GM23338 (cell line): ENCODE measurements around the gene AGRN. TPM values are rescaled to one million over a fixed set of nuclear protein-coding genes. Genes with fewer than 3 reads are reported as not detected.

ENCODE experiments used
- ATAC-seq: fragments of 200-7000 bp; cut with Tn5 transposase; 3 replicates; pipeline ENCODE4 v1.9.1; 2020
- DNase-seq: peaks from one replicate; pipeline ENCODE4 v3.0.0-alpha.2; 2015; ENCODE audit warnings: low spot score
- H2AFZ ChIP-seq: fragments of 200-600 bp; sonication (generic); 2 replicates; pipeline ENCODE4 v1.8.0; 2016; ENCODE audit warnings: antibody characterized with exemption, mild to moderate bottlenecking, moderate library complexity
- H3F3A ChIP-seq: fragments of 200-600 bp; sonication (generic); replicated peaks from 2 replicates; pipeline ENCODE4 v1.8.0; 2017; ENCODE audit warnings: antibody characterized with exemption, mixed run types, low read depth
- H3K27ac ChIP-seq: fragments of 200-600 bp; sonication (generic); 2 replicates; pipeline ENCODE4 v1.6.1; 2016; ENCODE audit warnings: low read depth
- H3K27me3 ChIP-seq: fragments of 200-600 bp; sonication (generic); 2 replicates; pipeline ENCODE4 v1.8.0; 2016; ENCODE audit warnings: mild to moderate bottlenecking, mixed run types, moderate library complexity; ENCODE audit not compliant: insufficient read depth
- H3K36me3 ChIP-seq: fragments of 200-600 bp; sonication (generic); 2 replicates; pipeline ENCODE4 v1.8.0; 2016; ENCODE audit warnings: mild to moderate bottlenecking; ENCODE audit not compliant: insufficient read depth
- H3K4me1 ChIP-seq: fragments of 200-600 bp; sonication (generic); 2 replicates; pipeline ENCODE4 v1.8.0; 2016; ENCODE audit warnings: mild to moderate bottlenecking, moderate library complexity; ENCODE audit not compliant: insufficient read depth
- H3K4me2 ChIP-seq: fragments of 200-600 bp; sonication (generic); 2 replicates; pipeline ENCODE4 v1.7.1; 2017; ENCODE audit warnings: mixed run types
- H3K4me3 ChIP-seq: fragments of 200-600 bp; sonication (generic); 2 replicates; pipeline ENCODE4 v1.6.1; 2016; ENCODE audit warnings: mixed run types
- H3K79me2 ChIP-seq: fragments of 200-600 bp; sonication (generic); replicated peaks from 2 replicates; pipeline ENCODE4 v1.8.0; 2017; ENCODE audit warnings: mild to moderate bottlenecking; ENCODE audit not compliant: insufficient read depth
- H3K9me2 ChIP-seq: fragments of 200-600 bp; sonication (generic); 2 replicates; pipeline ENCODE4 v1.8.0; 2017; ENCODE audit not compliant: insufficient read depth
- H4K20me1 ChIP-seq: fragments of 200-600 bp; sonication (generic); replicated peaks from 2 replicates; pipeline ENCODE4 v1.8.0; 2017; ENCODE audit warnings: mild to moderate bottlenecking; ENCODE audit not compliant: insufficient read depth
- H3K27ac Mint-ChIP-seq: 2 replicates; pipeline ENCODE4 v1.8.0; 2020; ENCODE audit warnings: inconsistent platforms, mild to moderate bottlenecking, moderate library complexity, mixed read lengths
- H3K27me3 Mint-ChIP-seq: 3 replicates; pipeline ENCODE4 v1.8.0; 2022; ENCODE audit warnings: low read depth, mild to moderate bottlenecking, moderate library complexity, mixed read lengths, inconsistent platforms; ENCODE audit not compliant: insufficient read depth, poor library complexity
- H3K36me3 Mint-ChIP-seq: 3 replicates; pipeline ENCODE4 v1.8.0; 2021; ENCODE audit warnings: low read depth, mild to moderate bottlenecking, inconsistent platforms, moderate library complexity, mixed read lengths
- H3K4me1 Mint-ChIP-seq: 3 replicates; pipeline ENCODE4 v1.8.0; 2020; ENCODE audit warnings: mild to moderate bottlenecking, inconsistent platforms, mixed read lengths
- H3K4me3 Mint-ChIP-seq: 3 replicates; pipeline ENCODE4 v1.8.0; 2021; ENCODE audit warnings: moderate library complexity, mild to moderate bottlenecking, inconsistent platforms, mixed read lengths
- H3K9me3 Mint-ChIP-seq: 3 replicates; pipeline ENCODE4 v1.8.0; 2020; ENCODE audit warnings: moderate library complexity, mild to moderate bottlenecking, inconsistent platforms, mixed read lengths
- CREB1 ChIP-seq: fragments of 250-450 bp; sonication (Bioruptor Pico); IDR thresholded peaks from 2 replicates; pipeline ENCODE4 v1.5.0; 2020; ENCODE audit warnings: low read depth, mild to moderate bottlenecking, moderate library complexity
- CTCF ChIP-seq, 2 experiments: fragments of 200-600 bp in 1 of 2; sonication (generic) in 1 of 2; conservative IDR thresholded peaks; 2 replicates each; pipeline versions ENCODE4 v1.5.1 to v1.6.1; 2016 to 2017; ENCODE audit warnings: antibody characterized with exemption in 2 of 2, low read depth in 2 of 2, mild to moderate bottlenecking in 2 of 2, moderate library complexity in 1 of 2
- NANOG ChIP-seq: IDR thresholded peaks from 2 replicates; pipeline ENCODE4 v1.6.1; 2016; ENCODE audit warnings: antibody characterized with exemption, borderline replicate concordance
- POLR2AphosphoS5 ChIP-seq: IDR thresholded peaks from 2 replicates; pipeline ENCODE4 v1.6.1; 2016; ENCODE audit warnings: antibody characterized with exemption, low read depth
- STAT1 ChIP-seq: IDR thresholded peaks from one replicate; pipeline ENCODE4 v1.6.1; 2016; ENCODE audit warnings: antibody characterized with exemption; ENCODE audit not compliant: unreplicated experiment
- ZNF331 ChIP-seq: fragments of 250-450 bp; sonication (Bioruptor Pico); IDR thresholded peaks from 2 replicates; pipeline ENCODE4 v1.5.0; 2020; ENCODE audit warnings: low read depth, mild to moderate bottlenecking, moderate library complexity
- polyA plus RNA-seq: library from polyadenylated mRNA; unstranded; fragments of >200 nt; fragmentation: Nextera tagmentation; extraction: Ambion mirVana; gene quantifications from 2 replicates; pipeline ENCODE4 v1.2.1, GENCODE V29; 2016
- total RNA-seq: library from RNA; depleted of rRNA; stranded (reverse); fragments of >200 nt; shearing (Covaris generic); gene quantifications from 2 replicates; pipeline ENCODE4 v1.2.3, GENCODE V29; 2014
- TF ChIP-seq, protein P1 (sequence below): IDR thresholded peaks from one replicate; pipeline ENCODE4 v1.6.1; 2018; ENCODE audit warnings: antibody characterized with exemption; ENCODE audit not compliant: unreplicated experiment

The AGRN gene
- total and polyA plus RNA-seq, 2 experiments from 2014 or later, result 12.3 to 185 TPM

DNA sequence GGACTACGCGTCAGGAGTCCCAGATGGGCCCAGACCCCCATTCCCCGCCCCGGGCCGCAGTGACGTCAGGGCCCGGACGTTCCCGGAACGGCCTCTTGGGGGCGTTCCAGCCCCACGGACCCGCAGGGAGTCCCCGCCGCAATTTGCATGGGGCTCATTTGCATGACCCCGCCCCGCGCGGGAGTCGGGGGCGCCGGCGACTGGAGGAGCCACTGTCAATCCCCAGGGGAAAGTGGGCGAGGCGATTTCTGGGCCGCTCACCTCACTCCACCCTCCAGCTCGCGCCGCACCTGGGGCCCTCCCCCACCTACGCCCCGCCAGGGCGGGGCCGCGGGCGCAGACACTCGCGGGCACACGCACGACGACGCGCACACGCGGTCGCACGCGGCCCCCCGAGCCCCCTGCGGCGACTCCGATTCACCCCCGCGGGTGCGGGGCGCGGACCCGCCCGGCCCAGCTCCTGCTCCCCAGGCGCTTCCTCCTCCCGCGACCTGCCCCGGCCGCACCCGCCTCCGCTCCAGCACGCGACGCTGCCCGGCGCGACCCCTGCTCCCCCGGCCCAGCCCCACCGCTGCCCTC lies 13.2 kb downstream of the AGRN start:
- Histone ChIP-seq H3K9me2 (no peaks in the 10 kb centered on the region), H3K36me3 (no peaks in the 10 kb centered on the region; the same call in 1 of the 2 replicates), H3F3A (no peaks in the 10 kb centered on the region), H3K79me2 (no peaks in the 10 kb centered on the region), H3K4me2 (peak overlapping the region; percentile 76), H3K27ac (no peak overlapping the region), H2AFZ (no peak overlapping the region), H3K4me1 (peaks cover 5% of the 10 kb centered on the region; the same call in 1 of the 2 replicates), H3K4me3 (peak overlapping the region; percentile 66), H4K20me1 (peaks cover 24% of the 10 kb centered on the region), H3K27me3 (peaks cover 34% of the 10 kb centered on the region)
- Mint-ChIP-seq H3K36me3 (peaks cover 6% of the 10 kb centered on the region; the same call in 2 of the 3 replicates), H3K9me3 (no peaks in the 10 kb centered on the region; the same call in 2 of the 3 replicates), H3K27me3 (peaks cover 38% of the 10 kb centered on the region), H3K4me1 (peaks cover 7% of the 10 kb centered on the region; the same call in 2 of the 3 replicates), H3K27ac (no peak overlapping the region), H3K4me3 (peak overlapping the region; percentile 54; the same call in 2 of the 3 replicates)
- peak; percentile 74 for ATAC-seq
- TF ChIP-seq NANOG (no peak), CTCF (conservative IDR thresholded peaks at IDR 0.05; ENCODE audit: low read depth in 2 of 2) (peak; percentile 60 to 77), CREB1 (CRISPR knock-in tag) (peak; percentile 96)
- DNase-seq, result peak; percentile 98

DNA sequence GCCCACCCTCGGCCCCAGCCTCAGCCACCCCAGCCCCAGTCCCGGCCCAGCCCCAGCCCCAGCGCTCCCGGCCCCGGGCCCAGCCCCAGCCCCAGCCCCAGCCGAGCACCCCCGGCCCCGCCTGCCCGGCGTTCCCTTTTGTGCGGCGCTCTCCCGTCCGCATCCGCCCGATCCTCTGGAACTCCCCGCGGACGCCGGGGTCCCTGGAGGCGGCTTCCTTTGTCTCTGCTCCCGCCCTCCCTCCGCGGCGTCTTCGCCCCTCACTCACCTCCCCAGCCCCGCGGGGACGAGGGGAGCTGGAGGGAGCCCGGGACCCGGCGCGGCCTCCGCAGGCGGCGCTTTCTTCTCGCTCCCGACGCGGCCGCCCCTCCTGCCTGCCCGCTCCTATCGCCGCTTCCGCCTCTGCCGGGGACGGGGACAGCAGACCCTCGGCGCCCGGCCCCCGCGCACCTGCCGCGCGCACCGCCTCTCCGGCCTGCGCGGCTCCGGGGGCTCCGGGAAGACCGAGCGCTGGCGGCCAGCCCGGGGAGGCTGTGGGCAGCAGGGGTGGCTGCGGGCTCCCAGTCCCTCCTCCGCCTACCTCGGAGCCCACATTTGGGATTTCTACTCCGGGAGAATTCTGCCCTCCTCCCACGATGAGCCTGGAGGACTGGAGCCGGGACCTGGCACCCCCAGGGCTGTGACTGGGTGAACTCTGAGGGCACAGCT lies 14.0 kb downstream of the AGRN start:
- Mint-ChIP-seq H3K27ac (no peak overlapping the region), H3K4me3 (peak overlapping the region; percentile 66; the same call in 2 of the 3 replicates), H3K27me3 (peaks cover 46% of the 10 kb centered on the region), H3K4me1 (peaks cover 7% of the 10 kb centered on the region; the same call in 2 of the 3 replicates), H3K9me3 (no peaks in the 10 kb centered on the region; the same call in 2 of the 3 replicates), H3K36me3 (peaks cover 6% of the 10 kb centered on the region; the same call in 2 of the 3 replicates)
- H3K36me3 ChIP-seq, result no peaks in the 10 kb centered on the region; the same call in 1 of the 2 replicates
- peaks cover 31% of the 10 kb centered on the region for H4K20me1 ChIP-seq
- H3K9me2 ChIP-seq, result no peaks in the 10 kb centered on the region
- H3K4me3 ChIP-seq, result peak overlapping the region; percentile 66
- H3K27ac ChIP-seq, result no peak overlapping the region
- ATAC-seq (peak; percentile 29), DNase-seq (peak; percentile 66)
- H3K4me2 ChIP-seq, result peak overlapping the region; percentile 91
- H3K79me2 ChIP-seq, result no peaks in the 10 kb centered on the region
- peaks cover 42% of the 10 kb centered on the region for H3K27me3 ChIP-seq
- H2AFZ ChIP-seq, result no peak overlapping the region
- TF ChIP-seq, protein P1, sequence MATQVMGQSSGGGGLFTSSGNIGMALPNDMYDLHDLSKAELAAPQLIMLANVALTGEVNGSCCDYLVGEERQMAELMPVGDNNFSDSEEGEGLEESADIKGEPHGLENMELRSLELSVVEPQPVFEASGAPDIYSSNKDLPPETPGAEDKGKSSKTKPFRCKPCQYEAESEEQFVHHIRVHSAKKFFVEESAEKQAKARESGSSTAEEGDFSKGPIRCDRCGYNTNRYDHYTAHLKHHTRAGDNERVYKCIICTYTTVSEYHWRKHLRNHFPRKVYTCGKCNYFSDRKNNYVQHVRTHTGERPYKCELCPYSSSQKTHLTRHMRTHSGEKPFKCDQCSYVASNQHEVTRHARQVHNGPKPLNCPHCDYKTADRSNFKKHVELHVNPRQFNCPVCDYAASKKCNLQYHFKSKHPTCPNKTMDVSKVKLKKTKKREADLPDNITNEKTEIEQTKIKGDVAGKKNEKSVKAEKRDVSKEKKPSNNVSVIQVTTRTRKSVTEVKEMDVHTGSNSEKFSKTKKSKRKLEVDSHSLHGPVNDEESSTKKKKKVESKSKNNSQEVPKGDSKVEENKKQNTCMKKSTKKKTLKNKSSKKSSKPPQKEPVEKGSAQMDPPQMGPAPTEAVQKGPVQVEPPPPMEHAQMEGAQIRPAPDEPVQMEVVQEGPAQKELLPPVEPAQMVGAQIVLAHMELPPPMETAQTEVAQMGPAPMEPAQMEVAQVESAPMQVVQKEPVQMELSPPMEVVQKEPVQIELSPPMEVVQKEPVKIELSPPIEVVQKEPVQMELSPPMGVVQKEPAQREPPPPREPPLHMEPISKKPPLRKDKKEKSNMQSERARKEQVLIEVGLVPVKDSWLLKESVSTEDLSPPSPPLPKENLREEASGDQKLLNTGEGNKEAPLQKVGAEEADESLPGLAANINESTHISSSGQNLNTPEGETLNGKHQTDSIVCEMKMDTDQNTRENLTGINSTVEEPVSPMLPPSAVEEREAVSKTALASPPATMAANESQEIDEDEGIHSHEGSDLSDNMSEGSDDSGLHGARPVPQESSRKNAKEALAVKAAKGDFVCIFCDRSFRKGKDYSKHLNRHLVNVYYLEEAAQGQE, result no peak
- TF ChIP-seq ZNF331 (no peak), POLR2AphosphoS5 (no peak), CREB1 (CRISPR knock-in tag) (no peak), STAT1 (no peak)
- no peaks in the 10 kb centered on the region for H3F3A ChIP-seq
- H3K4me1 ChIP-seq, result peaks cover 5% of the 10 kb centered on the region; the same call in 1 of the 2 replicates
